Body of pancreas (tissue), 4 donors: ENCODE measurements around the gene ELOVL5.

ENCODE experiments used
- POLR2A ChIP-seq, 3 donors: fragments of 450-650 bp; IDR thresholded peaks; one replicate each; pipeline ENCODE4 v1.6.1; 2016; ENCODE audit warnings: antibody characterized with exemption in 3 of 3, mild to moderate bottlenecking in 2 of 3
- TF ChIP-seq, protein P1 (sequence below), 7 experiments: fragments of 450-650 bp in 4 of 7; fragments of 200-600 bp in 3 of 7; sonication (generic) in 3 of 7; IDR thresholded peaks; one replicate each; pipeline ENCODE4 v1.5.1; 2016 to 2019; ENCODE audit warnings: antibody characterized with exemption in 7 of 7

- TF ChIP-seq, protein P1, sequence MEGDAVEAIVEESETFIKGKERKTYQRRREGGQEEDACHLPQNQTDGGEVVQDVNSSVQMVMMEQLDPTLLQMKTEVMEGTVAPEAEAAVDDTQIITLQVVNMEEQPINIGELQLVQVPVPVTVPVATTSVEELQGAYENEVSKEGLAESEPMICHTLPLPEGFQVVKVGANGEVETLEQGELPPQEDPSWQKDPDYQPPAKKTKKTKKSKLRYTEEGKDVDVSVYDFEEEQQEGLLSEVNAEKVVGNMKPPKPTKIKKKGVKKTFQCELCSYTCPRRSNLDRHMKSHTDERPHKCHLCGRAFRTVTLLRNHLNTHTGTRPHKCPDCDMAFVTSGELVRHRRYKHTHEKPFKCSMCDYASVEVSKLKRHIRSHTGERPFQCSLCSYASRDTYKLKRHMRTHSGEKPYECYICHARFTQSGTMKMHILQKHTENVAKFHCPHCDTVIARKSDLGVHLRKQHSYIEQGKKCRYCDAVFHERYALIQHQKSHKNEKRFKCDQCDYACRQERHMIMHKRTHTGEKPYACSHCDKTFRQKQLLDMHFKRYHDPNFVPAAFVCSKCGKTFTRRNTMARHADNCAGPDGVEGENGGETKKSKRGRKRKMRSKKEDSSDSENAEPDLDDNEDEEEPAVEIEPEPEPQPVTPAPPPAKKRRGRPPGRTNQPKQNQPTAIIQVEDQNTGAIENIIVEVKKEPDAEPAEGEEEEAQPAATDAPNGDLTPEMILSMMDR (IDR thresholded peaks at IDR 0.05): no peak
- TF ChIP-seq POLR2A (IDR thresholded peaks at IDR 0.05): no peak
Observed at GRCh38 chr6:53257001-53257400, 91.7 kb downstream of the ELOVL5 start.
